EL (cell line): ENCODE measurements around the gene CAPS.
A peak's percentile ranks its signal among the peaks of the same experiment; 100 is the strongest.

Experiments
- DNase-seq: peaks from one replicate; pipeline ENCODE4 v3.0.0-alpha.2; 2016

Gene CAPS

DNA sequence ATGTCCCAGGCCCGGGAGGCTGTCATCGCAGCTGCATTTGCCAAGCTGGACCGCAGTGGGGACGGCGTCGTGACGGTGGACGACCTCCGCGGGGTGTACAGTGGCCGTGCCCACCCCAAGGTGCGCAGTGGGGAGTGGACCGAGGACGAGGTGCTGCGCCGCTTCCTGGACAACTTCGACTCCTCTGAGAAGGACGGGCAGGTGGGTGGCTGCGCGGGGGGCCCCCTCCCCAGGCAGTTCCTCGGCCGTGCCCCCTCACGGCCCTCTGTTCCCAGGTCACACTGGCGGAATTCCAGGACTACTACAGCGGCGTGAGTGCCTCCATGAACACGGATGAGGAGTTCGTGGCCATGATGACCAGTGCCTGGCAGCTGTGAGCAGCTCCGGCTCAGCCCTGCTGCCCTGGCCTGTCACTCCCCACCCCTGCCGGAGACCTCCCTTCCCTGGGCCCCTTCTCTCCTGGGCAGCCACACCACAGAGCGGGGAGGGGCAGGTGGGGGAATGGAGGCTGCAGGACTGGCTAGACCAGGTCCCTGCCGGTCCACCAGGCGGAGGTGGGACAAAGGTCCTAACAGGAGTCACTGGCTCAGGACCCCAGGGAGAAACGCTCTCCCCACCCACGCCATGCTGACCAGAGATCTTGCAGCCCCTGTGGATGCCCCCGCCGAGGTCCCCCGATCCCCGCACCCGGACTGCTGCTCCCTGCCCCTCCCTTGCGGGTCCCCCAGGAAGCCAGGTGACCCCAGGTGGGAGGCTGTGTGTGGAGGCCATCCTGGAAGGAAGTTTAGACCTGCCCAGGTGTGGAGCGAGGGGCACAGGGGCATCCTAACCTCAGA is 1.1 kb downstream of the CAPS start:
- DNase-seq: no peak

DNA sequence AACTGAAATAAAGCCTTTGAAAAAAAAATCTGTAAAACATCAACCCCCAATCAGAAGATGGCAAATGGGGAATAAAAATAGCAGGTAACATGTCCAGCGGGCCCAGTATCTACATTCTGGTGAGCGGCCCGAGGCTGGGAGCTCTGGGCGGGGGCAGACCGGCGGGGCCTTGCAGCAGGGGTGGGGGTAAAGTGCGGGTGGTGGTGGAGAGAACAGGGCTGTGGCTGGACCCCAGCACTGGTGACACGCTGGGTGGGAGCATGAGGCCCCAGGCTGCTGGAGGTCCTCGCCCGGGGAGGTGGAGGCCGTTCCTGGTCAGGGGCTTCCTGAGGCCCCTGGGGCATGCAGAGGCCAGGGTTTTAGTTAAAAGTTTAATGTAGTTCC is 1.7 kb downstream of the CAPS start:
- no peak for DNase-seq

DNA sequence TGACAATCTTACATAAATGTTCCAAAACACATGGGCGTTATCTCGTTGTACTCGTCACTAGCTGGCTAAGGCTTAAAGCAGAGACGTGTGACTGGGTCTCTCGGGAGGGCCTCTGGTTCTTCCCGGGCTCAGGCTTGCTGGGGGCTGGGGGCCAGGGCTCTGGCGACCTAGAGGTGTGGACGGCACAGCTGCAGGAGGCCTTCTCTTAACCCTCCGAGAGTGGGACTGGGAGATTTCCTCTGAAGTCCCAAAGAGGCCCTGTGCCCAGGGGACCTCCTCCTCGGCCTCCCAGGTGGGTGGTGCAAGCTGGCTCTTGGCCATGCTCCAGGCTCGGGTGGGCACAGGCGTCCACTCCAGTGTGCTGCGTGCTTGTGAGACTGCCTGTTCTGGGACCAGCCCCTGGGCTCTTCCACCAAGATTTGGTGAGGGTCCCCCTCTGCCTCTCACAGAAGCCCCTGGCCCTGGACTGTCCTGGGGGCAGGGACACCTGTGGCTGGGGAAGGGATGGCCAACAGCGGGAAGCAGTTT is 2.2 kb downstream of the CAPS start:
- no peak for DNase-seq

DNA sequence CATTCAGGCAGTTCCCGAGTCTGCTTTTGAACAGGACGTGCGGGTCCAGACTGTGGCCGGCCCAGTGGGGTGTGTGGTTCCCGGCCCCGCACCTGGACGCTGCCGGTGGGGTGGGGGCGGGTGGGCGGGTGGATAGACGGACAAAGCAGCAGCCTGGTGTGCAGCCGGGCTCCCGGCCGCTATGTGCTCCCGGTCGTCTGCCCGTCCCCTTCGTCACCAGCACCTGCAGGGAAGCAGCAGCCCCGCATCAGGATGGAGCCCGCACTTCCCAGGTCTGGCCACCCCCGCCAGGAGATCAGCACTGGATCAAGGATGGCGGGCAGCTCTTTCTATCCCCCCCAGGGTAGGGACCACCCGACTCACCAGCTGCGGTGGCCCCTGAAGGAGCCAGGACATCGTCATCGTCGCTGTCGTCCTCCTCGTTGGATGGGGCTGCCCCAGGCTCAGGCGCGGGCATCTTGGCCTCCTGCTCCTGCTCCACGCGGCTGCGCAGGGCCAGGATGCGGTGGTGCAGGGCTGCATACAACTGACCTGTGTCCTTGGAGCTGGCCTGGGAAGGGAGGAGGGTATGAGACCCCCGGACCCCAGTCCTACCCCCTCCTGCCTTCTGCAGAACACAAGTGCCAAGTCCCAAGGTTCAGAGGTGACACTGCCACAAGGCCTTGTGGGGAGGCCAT is 3.5 kb downstream of the CAPS start:
- DNase-seq: no peak

DNA sequence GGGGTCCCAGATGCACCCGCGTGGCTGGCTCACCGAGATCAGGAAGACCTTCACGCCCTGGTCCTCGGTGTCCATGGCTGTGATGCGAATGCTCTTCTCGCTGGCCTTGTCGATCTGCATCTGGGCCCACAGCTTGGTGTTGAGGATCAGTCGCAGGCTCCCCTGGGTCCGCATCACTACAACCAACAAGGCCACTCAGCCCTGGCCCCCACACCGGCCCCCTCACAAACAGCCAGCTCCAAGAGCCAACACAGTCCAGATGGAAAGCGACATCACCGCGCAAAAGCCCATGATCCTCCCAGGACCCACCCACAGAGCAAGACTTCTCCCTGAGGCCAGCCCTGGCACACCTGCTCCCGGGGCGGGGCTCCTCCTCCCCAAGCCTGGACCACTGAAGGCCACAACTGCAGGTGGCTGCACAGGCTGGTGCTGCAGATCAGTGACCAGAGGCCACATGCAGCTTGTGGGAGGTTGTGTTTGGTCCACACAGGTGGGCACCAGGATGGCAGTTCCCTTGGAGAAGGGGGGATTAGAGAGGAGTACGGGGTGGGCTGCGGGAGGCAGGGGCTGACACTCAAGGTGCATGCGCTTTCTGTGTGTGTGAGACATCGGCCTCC is 4.5 kb downstream of the CAPS start:
- DNase-seq: no peak

DNA sequence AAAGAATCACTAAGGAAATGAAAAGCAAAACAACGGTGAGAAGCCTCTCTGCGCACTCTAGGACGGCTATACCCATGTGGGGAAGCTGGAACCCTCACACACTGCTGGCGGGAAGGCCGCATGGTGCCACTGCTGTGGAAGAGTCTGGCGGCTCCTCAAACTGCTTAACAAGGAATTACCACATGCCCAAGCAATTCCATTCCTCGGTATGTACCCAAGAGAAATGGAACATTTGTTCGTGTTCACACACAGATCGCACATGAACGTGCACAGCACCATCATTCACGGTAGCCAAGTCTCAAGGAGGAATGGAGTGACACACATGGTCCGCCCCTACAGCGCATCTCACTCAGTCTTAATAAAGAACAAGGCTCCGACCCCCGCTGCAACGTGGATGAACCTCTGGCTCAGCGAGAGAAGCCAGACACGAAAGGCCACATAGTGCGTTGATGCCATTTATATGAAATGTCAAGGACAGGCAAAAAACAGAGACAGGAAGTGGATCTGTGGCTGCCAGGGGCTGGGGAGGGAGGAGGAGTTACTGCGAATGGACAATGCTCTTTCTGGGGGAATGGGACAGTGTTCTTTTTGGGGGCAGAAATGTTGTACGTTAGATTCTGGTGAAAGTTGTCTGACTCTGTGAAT is 7.6 kb downstream of the CAPS start:
- DNase-seq: no peak

DNA sequence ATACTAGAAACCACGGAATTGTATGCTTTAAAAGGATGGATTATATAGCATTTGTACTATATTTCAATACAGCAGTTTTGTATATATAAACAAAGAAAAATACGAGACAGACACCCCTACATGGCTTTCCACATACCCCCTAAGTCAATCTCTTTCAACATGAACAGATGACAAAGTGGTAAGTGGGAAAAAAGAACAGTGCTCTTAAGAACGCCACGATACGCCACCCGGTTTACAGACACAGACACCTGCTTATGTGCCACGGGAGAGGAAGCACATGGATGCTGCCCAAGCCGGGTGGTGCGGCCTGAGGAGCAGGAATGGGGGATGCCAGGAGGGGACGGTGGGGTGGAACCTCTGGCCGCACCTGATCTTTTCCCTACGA is 8.1 kb downstream of the CAPS start:
- no peak for DNase-seq

DNA sequence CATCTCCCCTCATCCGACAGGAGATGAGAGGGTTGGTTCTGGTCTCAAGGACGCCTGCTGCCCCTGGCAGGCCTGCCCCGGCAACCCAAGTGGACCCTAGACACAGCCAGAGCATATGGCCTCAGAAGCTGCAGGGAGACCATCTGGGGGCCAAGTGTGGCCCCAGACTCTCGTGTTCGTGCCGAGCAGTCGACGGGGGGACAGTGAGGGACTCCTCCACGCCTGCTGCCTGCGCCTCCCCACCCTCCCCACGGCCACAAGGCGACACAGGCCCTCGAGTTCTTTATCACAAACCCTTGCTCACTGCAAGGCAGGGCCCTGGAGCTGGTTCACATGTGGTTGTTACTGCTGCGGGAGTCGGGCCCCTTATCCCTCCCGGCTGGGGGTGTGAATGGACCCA is 9.3 kb downstream of the CAPS start:
- no peak for DNase-seq

DNA sequence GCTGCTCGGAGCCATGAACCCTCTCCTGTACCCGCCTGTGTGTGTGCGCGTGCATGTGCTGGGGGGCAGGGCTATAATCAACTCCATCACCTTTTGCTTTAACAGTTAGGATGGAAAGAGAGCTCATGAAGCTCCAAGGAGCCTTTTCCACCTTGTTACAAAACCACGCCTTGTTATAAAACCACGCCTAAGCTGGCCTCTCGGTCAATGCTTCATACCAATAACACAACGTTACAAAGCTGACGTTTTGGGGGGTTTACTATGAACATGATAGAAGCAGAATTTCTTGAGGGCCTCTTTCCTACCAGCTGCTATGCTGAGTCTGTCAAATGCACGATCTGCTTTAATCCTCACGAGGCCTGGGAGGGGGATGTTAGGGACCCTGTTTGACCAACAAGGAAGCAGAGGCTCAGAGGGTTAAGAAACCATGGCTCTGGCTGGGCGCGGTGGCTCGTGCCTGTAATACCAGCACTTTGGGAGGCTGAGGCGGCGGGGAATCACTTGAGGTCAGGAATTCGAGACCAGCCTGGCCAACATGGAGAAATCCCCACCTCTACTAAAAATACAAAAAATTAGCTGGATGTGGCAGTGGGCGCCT is 11.9 kb downstream of the CAPS start:
- DNase-seq: no peak

DNA sequence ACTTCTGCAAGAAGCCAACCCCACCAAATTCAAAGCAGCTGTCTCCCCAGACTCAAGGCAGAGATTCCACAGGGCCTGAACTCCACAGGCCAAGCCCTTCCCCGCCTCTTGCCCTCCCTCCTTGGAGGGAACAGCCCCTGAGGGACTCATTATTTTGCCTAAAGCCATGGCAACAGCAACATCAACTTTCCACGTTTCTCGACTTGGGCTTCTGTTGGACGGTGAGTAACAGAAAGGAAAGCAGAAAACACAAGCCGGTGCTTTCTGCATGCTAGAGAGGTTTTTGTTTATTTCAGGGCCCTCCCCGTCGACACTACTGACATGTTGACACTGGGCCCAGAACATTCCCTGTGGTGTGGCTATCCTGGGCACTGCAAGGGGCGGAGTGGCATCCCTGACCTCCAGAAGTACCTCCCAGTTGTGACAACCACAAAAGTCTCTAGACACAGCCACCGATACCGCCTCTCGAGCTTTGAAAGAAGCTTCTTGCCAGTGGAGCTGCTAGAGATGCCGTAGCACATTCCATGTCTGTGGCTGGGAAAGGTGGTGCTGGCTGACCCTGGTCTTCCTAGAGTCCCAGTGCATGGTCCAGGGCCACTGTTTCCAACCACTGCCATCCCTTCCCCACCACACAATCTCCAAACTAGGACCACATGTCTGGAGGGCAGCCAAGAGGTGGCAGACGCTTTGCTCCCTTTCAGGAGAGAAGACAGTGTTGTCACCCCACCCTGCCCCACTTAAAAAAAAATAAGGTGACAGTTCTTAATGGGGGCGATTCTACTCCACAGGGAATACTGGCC is 12.8 kb downstream of the CAPS start:
- no peak for DNase-seq

DNA sequence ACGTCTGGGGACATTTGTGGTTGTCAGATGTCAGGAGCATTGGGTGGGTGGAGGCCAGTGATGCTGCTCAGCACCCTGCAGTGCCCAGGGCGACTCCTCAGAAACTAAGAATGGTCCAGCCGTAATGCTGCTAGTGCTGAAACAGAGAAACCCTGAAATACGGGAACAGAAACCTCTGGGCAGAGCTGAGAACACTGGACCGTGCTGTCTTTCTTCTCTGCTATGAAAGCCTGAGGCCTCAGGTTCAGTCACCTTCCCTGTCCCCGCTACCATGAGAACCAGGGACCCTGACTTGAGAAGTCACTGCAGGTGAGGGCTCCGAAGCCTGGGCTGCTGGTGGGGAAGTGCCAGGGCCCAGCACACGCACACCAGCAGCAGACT is 13.4 kb downstream of the CAPS start:
- no peak for DNase-seq

DNA sequence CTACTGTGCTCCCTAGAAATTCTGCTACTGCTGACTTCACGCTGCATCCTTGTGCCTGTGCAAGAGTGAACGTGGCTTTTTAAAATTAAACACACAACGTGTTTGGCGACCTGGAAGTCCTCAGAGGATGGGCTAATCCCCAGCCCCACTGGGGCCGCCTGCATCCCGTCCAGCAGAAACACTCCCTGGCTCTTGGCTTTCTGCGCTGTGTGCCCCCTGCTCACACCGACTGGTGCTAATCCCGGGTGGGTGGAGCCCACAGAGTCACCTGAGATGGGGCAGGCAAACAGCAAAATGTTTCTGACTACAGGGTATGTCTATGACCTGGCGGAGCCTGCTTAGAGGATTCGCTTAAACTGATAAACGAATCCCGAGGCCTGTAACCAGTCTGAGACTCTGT is 15.1 kb downstream of the CAPS start:
- DNase-seq: no peak

DNA sequence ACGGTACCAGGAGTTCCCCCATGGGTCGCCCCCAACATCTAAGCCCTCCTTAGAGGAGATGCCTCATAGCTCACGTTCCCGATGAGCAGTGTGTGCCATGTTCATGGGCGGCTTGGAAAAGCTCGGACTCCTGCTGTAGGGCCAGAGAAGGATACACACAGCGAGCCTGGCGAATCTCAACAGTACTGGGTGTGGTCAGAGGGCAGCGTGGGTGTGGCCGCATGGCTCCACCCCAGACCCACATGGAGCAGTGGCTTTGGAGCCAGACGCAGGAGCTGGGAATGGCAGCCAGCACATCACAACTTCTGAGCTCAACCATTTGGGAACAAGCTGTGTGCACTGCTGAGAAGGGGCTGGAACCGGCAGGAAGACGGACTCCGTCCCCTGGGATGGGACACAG is 15.6 kb downstream of the CAPS start:
- no peak for DNase-seq

DNA sequence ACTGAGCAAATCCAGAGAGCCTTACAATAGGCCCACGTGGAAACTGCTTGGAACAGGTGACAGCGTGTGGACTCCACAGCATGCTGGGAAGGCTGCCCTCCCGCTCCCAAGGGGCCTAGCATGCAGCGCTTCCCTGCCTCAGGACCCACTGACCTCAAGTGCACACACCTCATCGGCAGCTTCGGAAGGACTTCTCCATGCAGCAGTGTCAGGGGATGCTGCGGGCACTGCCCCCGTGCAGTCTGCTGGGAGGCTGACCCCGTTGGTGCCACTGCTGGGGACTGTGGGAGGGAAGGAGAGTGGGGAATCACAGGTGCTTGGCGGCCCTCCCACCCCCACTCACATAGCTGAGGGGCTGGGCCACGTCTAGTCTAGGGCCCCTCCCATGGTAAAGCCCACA is 17.2 kb downstream of the CAPS start:
- DNase-seq: no peak

DNA sequence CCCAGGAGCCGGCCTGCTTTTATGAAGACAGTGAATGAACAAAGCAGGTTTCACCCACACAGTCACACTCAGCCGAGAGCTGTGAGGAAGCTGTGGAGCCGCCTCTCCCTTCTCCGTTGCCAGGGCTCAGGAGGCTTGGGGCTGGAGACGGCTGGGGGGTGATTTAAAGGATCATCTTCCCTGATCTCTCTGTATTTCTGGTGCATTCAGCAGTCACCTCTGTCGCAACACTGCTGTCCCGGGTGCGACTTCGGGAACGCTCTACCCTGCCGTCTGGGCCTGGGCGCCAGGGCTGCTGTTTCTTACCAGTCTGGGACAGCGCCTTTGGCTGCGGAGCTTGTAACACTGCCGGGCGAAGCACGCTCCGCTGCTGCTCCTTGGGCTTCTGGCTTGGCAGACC is 18.1 kb downstream of the CAPS start:
- no peak for DNase-seq

DNA sequence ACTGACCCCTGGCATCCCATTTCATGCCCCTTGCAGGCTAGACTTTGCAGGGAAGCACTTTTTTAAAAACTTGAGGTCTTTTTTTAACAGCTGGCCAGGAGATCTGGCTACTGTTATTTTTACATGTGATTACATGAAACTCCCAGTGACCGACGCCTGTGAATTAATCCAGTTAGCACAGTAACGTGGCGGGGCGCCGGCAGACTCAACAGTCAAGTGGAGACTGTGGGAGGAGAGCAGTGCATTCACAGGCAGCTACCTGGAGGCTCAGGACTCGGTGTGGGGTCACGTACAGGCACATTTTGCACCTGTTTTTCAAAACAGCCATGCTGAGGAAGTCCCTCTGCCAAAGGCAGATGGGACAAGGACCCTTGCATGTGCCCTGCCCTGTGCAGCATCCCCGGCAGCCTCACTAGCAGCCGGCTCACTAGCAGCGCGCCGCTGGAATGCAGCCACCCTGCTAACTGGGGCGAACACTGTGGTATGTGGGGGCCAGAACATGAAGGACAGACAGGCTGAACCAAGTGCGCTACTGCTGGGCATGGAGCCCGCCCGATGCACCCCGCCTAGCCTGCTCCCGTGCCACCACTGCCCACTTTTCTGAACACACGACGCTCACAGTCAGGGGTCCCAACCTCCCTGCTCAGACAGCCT is 18.7 kb downstream of the CAPS start:
- DNase-seq: no peak

DNA sequence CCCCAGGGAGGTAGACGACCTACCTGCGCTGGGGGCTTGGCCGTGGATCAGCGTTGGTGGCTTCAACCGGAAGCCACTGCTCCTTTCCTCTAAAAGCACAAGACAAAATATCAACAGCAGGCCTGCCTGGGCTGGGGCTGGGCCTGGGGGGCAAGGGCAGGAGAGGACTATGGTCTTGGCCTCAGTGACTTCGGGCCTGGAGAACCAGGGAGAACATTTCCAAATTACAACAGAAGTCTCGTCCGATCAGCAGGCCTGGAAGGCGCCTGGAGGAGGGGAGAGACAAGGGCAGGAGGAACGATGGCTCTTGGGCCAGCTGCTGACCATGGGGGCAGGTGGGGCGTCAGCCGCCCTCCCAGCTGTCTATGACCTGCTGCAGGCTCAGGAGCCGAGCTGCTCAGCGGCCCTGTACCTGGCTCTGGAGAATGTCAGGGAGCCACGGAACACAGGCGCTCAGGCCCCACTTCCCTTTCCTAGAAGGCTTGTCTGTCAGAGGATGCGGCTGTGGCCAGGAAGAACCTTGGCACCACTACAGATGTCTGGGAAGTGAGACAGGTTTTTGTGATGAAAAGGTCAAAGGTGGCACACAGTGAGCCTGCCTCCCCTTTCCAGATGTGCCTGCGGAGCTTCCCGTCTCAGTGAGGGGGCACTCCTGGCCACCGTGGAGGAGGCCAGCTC is 19.5 kb downstream of the CAPS start:
- no peak for DNase-seq

DNA sequence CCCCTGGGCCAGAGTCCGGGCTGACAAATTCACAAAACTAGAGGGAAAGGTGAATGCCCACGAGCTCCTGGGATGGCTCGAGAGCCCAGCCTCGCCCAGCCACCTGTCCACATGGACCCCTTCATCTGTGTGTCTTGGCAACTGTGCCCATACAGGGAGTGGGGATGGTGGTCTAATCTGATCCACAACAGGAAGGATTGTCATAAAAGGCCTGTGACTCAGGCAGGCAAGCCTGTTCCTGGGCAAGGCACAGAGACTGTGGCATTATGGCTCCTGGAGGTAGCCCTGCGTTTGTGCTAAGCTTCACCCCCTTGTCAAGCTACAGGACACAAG is 20.0 kb downstream of the CAPS start:
- DNase-seq: no peak

DNA sequence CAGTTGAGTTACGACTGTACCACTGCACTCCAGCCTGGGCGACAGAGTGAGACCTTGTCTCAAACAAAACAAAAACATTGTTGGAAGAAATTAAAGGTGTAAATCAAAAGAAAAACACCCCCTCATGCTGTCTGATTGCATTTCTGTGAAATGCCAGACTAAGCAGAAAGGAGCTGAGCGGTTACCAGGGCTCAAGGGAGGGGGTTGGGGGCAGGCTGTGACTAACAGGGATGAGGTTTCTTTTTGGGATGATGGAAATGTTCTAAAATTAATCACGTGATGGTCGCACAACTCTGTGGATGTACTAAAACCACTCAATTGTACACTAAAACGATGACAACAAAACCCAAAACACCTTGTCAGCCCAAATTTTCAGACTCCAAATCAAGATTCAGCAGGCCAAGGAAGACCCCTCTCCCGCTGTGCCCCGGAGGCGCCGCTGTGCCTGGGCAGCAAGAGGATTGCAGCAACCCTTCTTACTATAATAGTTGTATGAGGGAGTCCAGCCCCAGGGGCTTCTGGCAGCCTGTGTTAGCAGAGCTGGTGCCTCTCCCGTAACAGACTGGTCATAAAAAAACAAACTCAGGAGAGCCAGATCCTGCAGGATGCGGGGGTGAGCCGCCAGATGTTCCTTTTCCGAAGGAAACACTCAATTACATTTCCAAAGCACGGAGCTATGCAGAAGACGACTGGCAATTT is 20.9 kb downstream of the CAPS start:
- peak; percentile 84 for DNase-seq

DNA sequence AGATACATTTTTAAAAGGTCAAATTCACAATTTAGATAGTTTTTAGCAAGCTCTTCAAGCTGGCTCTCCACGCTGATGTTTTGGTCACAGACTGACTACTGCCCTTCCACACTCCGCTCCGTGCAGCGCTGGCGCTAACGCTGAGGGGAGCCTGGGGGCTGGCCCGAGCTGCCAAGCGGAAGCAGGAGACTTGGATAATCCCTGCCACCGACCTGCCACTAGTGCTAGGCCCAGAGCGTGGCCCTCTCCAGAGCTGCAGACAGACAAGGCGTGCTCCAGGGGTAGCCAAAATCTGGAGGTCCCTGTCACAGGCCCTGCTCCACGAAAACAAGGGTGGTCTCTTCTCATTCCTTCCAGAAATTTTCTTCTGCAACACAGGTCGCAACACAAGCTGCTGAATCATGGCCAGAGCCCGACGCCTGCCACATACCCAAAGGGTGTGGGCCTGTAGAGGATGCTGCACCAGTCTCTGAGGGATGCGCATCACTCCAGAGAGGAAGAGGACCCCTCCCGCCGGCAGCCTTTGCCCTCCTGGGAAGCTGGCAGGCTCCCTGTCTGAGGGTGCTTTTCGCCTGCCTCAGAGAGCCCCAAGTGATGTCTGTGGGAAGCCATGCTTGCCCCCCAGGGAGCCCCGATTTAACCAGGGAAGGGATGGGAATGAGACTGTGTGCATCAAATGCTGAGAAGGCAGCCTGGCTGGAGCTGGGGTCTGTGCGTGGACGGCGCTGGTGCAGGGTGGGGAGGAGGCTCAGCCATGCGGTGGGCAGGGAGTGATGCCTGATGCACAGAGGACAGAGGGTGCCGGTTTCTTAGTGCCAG is 21.6 kb downstream of the CAPS start:
- DNase-seq: peak; percentile 25
